Kidney (tissue), 14 donors: ENCODE data around the gene LRRC28. TPM values are rescaled to one million over a fixed set of nuclear protein-coding genes. Genes with fewer than 3 reads are reported as not detected.

Experiments used
- DNase-seq, 5 donors: peaks; one replicate each; pipeline ENCODE4 v3.0.0-alpha.2; 2013 to 2020
- FAIRE-seq: peaks from 2 replicates; lab custom pipeline; 2012; peaks lifted over from hg19 to GRCh38; lab: Jason Lieb, UNC
- H3K27ac ChIP-seq, 2 donors: one replicate each; pipeline ENCODE4 v1.7.0; 2013; ENCODE audit warnings: low read depth in 2 of 2, low read length in 2 of 2, inconsistent platforms in 1 of 2
- H3K27me3 ChIP-seq: one replicate; pipeline ENCODE4 v1.7.1; 2013; ENCODE audit warnings: low read length, inconsistent platforms; ENCODE audit not compliant: control insufficient read depth, insufficient read depth
- H3K36me3 ChIP-seq, 3 donors: one replicate each; pipeline versions ENCODE4 v1.7.0 to v1.7.1; 2013; ENCODE audit warnings: low read length in 3 of 3, control low read depth in 1 of 3, inconsistent platforms in 1 of 3; ENCODE audit not compliant: insufficient read depth in 3 of 3, control insufficient read depth in 2 of 3
- H3K4me1 ChIP-seq, 3 donors: one replicate each; pipeline versions ENCODE4 v1.7.0 to v1.7.1; 2013; ENCODE audit warnings: low read length in 3 of 3, inconsistent platforms in 1 of 3, low read depth in 1 of 3; ENCODE audit not compliant: control insufficient read depth in 2 of 3, insufficient read depth in 2 of 3
- H3K4me3 ChIP-seq, 3 donors: one replicate each; pipeline versions ENCODE4 v1.7.0 to v1.8.1; 2013; ENCODE audit warnings: low read length in 3 of 3, control low read depth in 1 of 3, inconsistent platforms in 1 of 3
- H3K9ac ChIP-seq, 3 donors: one replicate each; pipeline versions ENCODE4 v1.7.0 to v1.7.1; 2013; ENCODE audit warnings: low read length in 3 of 3, control low read depth in 1 of 3, inconsistent platforms in 1 of 3
- H3K9me3 ChIP-seq, 3 donors: one replicate each; pipeline versions ENCODE4 v1.7.0 to v1.7.1; 2013; ENCODE audit warnings: low read length in 3 of 3, control low read depth in 1 of 3, inconsistent platforms in 1 of 3; ENCODE audit not compliant: control insufficient read depth in 2 of 3, insufficient read depth in 1 of 3
- intact Hi-C: fragments of 100-400 bp; cut with DNase I; formaldehyde crosslinking; loops from one replicate; pipeline ENCODE4 v1.11.1; 2022
- polyA plus RNA-seq: library from polyadenylated mRNA; stranded (reverse); fragments of 350-450 nt; fragmentation: Illumina TruSeq; extraction: RNeasy Lipid Tissue Mini Kit (QIAGEN cat#74804); gene quantifications from one replicate; pipeline ENCODE4 v1.2.3, GENCODE V29; 2014; ENCODE audit warnings: low read depth, low replicate concordance; ENCODE audit not compliant: insufficient read depth
- total RNA-seq: library from RNA; stranded (reverse); fragmentation: NEBNext Ultra II Directional; extraction: Animal tissue kit (Norgen Biotek cat#: 25700); gene quantifications from one replicate; pipeline ENCODE4 v1.2.1, GENCODE V29; 2021
- TF ChIP-seq, protein P1 (sequence below): IDR thresholded peaks from 3 replicates; pipeline ENCODE4 v1.5.1; 2012; ENCODE audit warnings: mild to moderate bottlenecking, moderate library complexity, borderline replicate concordance; ENCODE audit not compliant: insufficient read depth; ENCODE audit errors: extremely low read depth
- donor health status: control.
- donor health status: control.
- donor health status: control.
- donor health status: control.
- donor health status: control.
- donor health status: DM: yes; HTN: yes; CAD: no.
- donor health status: Normal renal cell carcinoma (clear cell type).

Gene LRRC28
- total and polyA plus RNA-seq, 2 donors from 2014 or later, result 25.5 to 34.7 TPM

GRCh38 chr15:99275061-99275460 is 23.8 kb downstream of the LRRC28 start:
- H3K27ac ChIP-seq, result no peak overlapping the region
- no peak overlapping the region for H3K4me3 ChIP-seq
- DNase-seq (no peak), FAIRE-seq (no peak)
- H3K36me3 ChIP-seq, result no peaks in the 10 kb centered on the region
- H3K4me1 ChIP-seq, result no peaks in the 10 kb centered on the region
- no peaks in the 10 kb centered on the region for H3K9me3 ChIP-seq
- H3K9ac ChIP-seq, result no peak overlapping the region
- intact Hi-C loops, result no loop called here
- H3K27me3 ChIP-seq, result no peaks in the 10 kb centered on the region
- TF ChIP-seq, protein P1, sequence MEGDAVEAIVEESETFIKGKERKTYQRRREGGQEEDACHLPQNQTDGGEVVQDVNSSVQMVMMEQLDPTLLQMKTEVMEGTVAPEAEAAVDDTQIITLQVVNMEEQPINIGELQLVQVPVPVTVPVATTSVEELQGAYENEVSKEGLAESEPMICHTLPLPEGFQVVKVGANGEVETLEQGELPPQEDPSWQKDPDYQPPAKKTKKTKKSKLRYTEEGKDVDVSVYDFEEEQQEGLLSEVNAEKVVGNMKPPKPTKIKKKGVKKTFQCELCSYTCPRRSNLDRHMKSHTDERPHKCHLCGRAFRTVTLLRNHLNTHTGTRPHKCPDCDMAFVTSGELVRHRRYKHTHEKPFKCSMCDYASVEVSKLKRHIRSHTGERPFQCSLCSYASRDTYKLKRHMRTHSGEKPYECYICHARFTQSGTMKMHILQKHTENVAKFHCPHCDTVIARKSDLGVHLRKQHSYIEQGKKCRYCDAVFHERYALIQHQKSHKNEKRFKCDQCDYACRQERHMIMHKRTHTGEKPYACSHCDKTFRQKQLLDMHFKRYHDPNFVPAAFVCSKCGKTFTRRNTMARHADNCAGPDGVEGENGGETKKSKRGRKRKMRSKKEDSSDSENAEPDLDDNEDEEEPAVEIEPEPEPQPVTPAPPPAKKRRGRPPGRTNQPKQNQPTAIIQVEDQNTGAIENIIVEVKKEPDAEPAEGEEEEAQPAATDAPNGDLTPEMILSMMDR, result no peak

DNA sequence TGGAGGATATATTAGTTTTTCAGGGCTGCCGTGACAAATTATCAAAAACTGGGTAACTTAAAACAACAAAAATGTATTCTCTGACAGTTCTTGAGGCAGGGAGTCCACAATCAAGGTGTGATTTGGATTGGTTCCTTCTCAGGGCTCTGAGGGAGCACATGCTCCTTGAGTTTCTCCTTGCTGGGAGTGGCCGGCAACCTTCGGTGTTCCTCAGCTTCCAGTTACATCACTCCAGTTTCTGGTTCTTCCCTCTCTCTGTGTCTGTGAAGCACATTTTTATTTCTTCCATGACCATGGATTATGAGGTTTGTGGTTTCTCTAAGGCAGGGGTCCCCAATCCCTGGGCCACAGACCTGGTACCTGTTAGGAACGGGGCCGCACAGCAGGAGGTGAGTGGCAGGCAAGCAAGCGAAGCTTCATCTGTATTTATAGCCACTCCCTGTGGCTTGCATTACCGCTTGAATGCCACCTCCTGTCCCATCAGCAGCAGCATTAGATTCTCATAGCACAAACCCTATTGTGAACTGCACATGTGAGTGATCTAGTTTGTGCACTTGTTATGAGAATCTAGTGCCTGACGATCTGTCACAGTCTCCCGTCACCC is 24.3 kb downstream of the LRRC28 start:
- H3K9me3 ChIP-seq, result no peaks in the 10 kb centered on the region
- TF ChIP-seq, protein P1, result no peak
- no peaks in the 10 kb centered on the region for H3K27me3 ChIP-seq
- no peak overlapping the region for H3K9ac ChIP-seq
- H3K4me3 ChIP-seq, result no peak overlapping the region
- H3K36me3 ChIP-seq, result no peaks in the 10 kb centered on the region
- no peaks in the 10 kb centered on the region for H3K4me1 ChIP-seq
- no peak for FAIRE-seq
- no peak overlapping the region for H3K27ac ChIP-seq
- intact Hi-C loops, result no loop called here
- no peak for DNase-seq

GRCh38 chr15:99279290-99279689 is 28.0 kb downstream of the LRRC28 start:
- Histone ChIP-seq H3K27ac (no peak overlapping the region), H3K27me3 (no peaks in the 10 kb centered on the region), H3K36me3 (no peaks in the 10 kb centered on the region), H3K9ac (no peak overlapping the region), H3K9me3 (no peaks in the 10 kb centered on the region), H3K4me3 (no peak overlapping the region), H3K4me1 (peaks cover 0 to 4% (median 0%) of the 10 kb centered on the region in 3 donors)
- DNase-seq, result no peak
- TF ChIP-seq, protein P1, result no peak
- intact Hi-C loops, result no loop called here
- FAIRE-seq, result no peak

- Histone ChIP-seq H3K9me3 (no peaks in the 10 kb centered on the region), H3K27ac (no peak overlapping the region), H3K4me1 (peaks cover 0 to 4% (median 0%) of the 10 kb centered on the region in 3 donors), H3K27me3 (no peaks in the 10 kb centered on the region), H3K36me3 (no peaks in the 10 kb centered on the region), H3K4me3 (no peak overlapping the region), H3K9ac (no peak overlapping the region)
- DNase-seq (no peak), FAIRE-seq (no peak)
- TF ChIP-seq, protein P1, result no peak
- intact Hi-C loops, result no loop called here
Measured at GRCh38 chr15:99279827-99280226, 28.5 kb downstream of the LRRC28 start.
